ENCODE measurements around the gene LSP1. TPM values are rescaled to one million over a fixed set of nuclear protein-coding genes. Genes with fewer than 3 reads are reported as not detected.
A peak's percentile ranks its signal among the peaks of the same experiment; 100 is the strongest.

The LSP1 gene
- total and polyA plus RNA-seq, 4 donors = 5.0 to 7.7 (median 5.7) TPM

- Histone ChIP-seq H3K9ac (ENCODE audit: low read depth in 1 of 2, low read length in 2 of 2) (no peak overlapping the region), H3K4me1 (ENCODE audit: control insufficient read depth in 4 of 4, insufficient read depth in 4 of 4, low read length in 3 of 4) (no peaks in the 10 kb centered on the region), H3K27me3 (ENCODE audit: control insufficient read depth in 4 of 4, insufficient read depth in 4 of 4, low read length in 3 of 4) (no peaks in the 10 kb centered on the region), H3K9me3 (ENCODE audit: control insufficient read depth in 4 of 4, low read length in 3 of 4) (no peaks in the 10 kb centered on the region), H3K4me3 (ENCODE audit: low read depth in 1 of 3, low read length in 3 of 3) (no peak overlapping the region), H3K27ac (ENCODE audit: low read depth in 1 of 2, low read length in 2 of 2) (peak overlapping the region in 1 of 2 donors; percentile 7), H3K36me3 (ENCODE audit: control insufficient read depth in 4 of 4, insufficient read depth in 3 of 4, low read depth in 1 of 4, low read length in 3 of 4) (peaks cover 0 to 2% (median 0%) of the 10 kb centered on the region in 4 donors)
- no peak for DNase-seq (ENCODE audit: low spot score)
- TF ChIP-seq NR2F2 (IDR thresholded peaks at IDR 0.05) (no peak), HNF4G (IDR thresholded peaks at IDR 0.05) (no peak), ZBTB33 (IDR thresholded peaks at IDR 0.05) (no peak), EGR1 (IDR thresholded peaks at IDR 0.05; ENCODE audit: low read depth in 2 of 2) (no peak), GABPA (IDR thresholded peaks at IDR 0.05 in 1 of 2, conservative IDR thresholded peaks at IDR 0.05 in 1 of 2) (no peak), CTCF (IDR thresholded peaks at IDR 0.05; ENCODE audit: low read depth, low read length, missing input control) (no peak), TAF1 (conservative IDR thresholded peaks at IDR 0.05) (no peak), FOXA2 (IDR thresholded peaks at IDR 0.05) (no peak), RAD21 (IDR thresholded peaks at IDR 0.05) (no peak), YY1 (IDR thresholded peaks at IDR 0.05) (no peak), MAX (IDR thresholded peaks at IDR 0.05) (no peak), SP1 (IDR thresholded peaks at IDR 0.05) (no peak), REST (IDR thresholded peaks at IDR 0.05) (no peak)
- whole genome bisulfite sequencing = 88% methylated on average over 32 of the region's 32 CpGs
Observed at GRCh38 chr11:1879941-1880720, 27.2 kb downstream of the LSP1 start.

GRCh38 chr11:1880746-1881441 lies 28.0 kb downstream of the LSP1 start:
- no peak overlapping the region for H3K4me3 ChIP-seq (ENCODE audit: low read depth in 1 of 3, low read length in 3 of 3)
- H3K27me3 ChIP-seq (ENCODE audit: control insufficient read depth in 4 of 4, insufficient read depth in 4 of 4, low read length in 3 of 4) = no peaks in the 10 kb centered on the region
- H3K4me1 ChIP-seq (ENCODE audit: control insufficient read depth in 4 of 4, insufficient read depth in 4 of 4, low read length in 3 of 4) = no peaks in the 10 kb centered on the region
- no peak overlapping the region for H3K27ac ChIP-seq (ENCODE audit: low read depth in 1 of 2, low read length in 2 of 2)
- no peak for DNase-seq (ENCODE audit: low spot score)
- no peak overlapping the region for H3K9ac ChIP-seq (ENCODE audit: low read depth in 1 of 2, low read length in 2 of 2)
- TF ChIP-seq ATF3 (IDR thresholded peaks at IDR 0.05) (no peak), JUND (IDR thresholded peaks at IDR 0.05) (no peak), EGR1 (IDR thresholded peaks at IDR 0.05; ENCODE audit: low read depth in 2 of 2) (no peak), MAX (IDR thresholded peaks at IDR 0.05) (no peak), HNF4A (conservative IDR thresholded peaks at IDR 0.05) (no peak), NR2F2 (IDR thresholded peaks at IDR 0.05) (no peak), FOXA2 (IDR thresholded peaks at IDR 0.05) (no peak), RAD21 (IDR thresholded peaks at IDR 0.05) (no peak), FOXA1 (IDR thresholded peaks at IDR 0.05) (no peak), HNF4G (IDR thresholded peaks at IDR 0.05) (no peak), SP1 (IDR thresholded peaks at IDR 0.05) (no peak), REST (IDR thresholded peaks at IDR 0.05) (no peak)
- no peaks in the 10 kb centered on the region for H3K9me3 ChIP-seq (ENCODE audit: control insufficient read depth in 4 of 4, low read length in 3 of 4)
- peaks cover 0 to 2% (median 0%) of the 10 kb centered on the region in 4 donors for H3K36me3 ChIP-seq (ENCODE audit: control insufficient read depth in 4 of 4, insufficient read depth in 3 of 4, low read depth in 1 of 4, low read length in 3 of 4)
- WGBS = 77% methylated on average over 9 of the region's 9 CpGs

Measured in liver (tissue), 9 donors.